HG03460 (cell line): ENCODE data around the gene MYCBPAP.

Source experiments
- ATAC-seq: cut with Tn5 transposase; IDR thresholded peaks from one replicate; pipeline ENCODE4 v1.9.1; 2021; ENCODE audit not compliant: unreplicated experiment

MYCBPAP gene

DNA sequence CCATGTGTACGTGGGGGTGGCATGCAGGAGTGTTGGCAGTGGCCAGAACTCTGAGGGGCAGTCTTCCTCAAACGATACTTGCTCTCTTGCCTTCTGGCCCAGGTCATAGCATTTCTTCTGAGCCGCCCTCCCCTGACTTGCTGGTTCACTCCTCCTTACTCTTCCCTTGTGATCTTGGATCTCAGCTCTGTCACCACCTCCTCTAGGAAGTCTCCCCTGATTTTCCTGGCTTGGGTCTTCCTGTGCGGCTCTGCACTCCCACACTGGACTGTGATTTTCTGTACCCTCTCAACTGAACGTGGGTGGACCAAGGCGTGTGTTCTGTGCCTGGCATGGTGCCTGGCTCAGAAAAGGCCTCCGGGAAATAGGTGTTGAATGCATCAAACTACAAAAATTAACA, 27.2 kb downstream of the MYCBPAP start:
- ATAC-seq: no peak

DNA sequence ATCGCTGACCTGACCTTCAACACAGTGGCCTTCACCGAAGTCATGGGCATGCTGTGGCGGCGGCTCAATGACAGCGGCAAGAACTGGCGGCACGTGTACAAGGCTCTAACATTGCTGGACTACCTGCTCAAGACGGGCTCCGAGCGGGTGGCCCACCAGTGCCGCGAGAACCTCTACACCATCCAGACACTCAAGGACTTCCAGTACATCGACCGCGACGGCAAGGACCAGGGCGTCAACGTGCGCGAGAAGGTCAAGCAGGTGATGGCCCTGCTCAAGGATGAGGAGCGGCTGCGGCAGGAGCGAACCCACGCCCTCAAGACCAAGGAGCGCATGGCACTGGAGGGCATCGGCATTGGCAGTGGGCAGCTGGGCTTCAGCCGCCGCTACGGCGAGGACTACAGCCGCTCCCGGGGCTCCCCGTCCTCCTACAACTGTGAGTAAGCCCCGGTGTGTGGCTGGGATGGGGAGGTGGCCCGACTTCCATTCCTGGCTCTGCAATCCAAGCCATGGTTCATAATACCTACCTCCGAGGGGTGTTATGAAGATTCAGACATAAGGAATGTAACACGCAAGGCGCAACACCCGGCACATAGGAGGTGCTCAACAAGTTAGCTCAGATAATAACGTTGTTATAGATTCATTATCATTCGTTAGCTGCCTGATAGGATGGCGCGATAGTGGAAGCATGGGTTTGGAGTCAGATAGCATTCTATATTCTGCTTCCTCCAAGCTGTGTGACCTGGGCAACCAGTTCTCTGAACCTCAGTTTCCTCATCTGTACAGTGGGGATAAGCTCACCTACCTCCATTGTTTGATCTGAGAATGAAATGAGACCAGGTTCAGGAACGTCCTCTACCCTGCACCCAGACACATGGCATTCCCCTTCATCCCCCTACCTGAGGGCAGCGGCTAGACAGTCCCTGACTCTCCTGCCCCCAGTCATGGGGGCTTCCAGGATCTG, 28.7 kb downstream of the MYCBPAP start:
- no peak for ATAC-seq

DNA sequence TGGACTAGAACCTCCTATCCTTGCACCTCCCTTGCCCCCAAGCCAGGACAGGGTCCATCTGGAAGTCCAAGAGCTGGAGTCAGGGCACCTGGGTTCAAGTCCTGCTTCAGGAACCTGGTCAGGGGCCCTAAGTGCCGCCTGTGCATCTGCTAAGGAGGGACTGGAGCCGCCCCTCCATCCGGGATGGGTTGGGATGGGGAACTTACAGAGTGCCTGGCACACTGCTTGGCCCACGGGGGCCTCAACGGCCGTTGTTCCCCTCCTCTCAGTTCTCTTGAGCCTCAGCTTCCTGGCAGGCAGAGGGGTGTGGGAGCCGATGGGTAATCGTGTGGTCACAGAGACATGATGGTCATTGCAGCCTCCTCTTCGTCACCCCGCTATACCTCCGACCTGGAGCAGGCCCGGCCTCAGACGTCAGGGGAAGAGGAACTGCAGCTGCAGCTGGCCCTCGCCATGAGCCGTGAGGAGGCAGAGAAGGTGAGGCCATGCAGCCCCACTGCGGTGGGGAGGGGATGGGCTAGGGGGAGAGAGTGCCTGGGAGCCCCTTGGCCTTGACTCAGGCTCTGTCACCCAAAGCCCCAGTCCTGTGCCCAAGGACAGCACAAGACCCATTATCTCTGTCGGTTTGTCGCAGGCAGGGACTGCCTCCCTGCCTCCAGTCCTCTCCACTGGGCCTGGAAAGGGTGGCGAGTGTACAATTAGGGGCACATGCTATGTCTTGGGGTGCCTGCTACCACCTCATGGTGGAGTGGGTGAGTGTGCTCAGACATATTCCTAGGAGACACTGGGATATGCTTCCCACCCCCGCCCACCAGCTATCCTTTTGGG, 29.7 kb downstream of the MYCBPAP start:
- no peak for ATAC-seq

DNA sequence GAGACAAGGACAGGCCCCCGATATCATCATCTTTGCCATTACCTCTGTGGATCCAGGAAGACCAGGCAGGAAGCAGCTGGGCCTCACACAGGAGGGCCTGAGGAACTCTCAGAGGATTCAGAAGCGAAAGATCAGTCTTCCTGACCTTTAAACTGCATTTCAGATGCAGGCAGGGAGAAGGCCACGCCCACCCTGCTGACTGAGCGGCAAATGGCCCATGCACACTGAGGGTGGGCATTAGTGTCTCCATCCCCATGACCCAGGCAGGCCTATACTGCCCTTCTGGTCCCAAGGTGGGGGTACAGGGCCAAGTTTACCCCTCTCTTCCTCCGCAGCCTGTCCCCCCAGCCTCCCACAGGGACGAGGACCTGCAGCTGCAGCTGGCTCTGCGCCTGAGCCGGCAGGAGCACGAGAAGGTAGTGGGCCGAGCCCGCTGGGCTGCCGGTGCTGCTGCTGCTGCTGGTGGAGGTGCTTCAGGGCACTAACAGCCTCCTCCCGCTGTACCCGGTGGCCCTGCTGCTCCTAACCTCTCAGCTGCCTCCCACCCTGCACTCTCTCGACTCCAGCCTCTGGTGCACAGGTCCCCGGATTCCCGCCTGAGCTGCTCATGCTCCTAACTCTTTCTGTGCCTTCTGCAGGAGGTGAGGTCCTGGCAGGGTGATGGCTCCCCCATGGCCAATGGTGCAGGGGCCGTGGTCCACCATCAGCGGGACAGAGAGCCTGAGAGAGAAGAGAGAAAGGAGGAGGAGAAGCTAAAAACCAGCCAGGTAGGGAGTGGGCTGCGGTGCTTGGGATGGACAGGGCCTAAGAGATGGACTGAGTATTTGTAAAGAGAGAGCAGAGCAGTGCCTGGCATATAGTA, 30.5 kb downstream of the MYCBPAP start:
- no peak for ATAC-seq

DNA sequence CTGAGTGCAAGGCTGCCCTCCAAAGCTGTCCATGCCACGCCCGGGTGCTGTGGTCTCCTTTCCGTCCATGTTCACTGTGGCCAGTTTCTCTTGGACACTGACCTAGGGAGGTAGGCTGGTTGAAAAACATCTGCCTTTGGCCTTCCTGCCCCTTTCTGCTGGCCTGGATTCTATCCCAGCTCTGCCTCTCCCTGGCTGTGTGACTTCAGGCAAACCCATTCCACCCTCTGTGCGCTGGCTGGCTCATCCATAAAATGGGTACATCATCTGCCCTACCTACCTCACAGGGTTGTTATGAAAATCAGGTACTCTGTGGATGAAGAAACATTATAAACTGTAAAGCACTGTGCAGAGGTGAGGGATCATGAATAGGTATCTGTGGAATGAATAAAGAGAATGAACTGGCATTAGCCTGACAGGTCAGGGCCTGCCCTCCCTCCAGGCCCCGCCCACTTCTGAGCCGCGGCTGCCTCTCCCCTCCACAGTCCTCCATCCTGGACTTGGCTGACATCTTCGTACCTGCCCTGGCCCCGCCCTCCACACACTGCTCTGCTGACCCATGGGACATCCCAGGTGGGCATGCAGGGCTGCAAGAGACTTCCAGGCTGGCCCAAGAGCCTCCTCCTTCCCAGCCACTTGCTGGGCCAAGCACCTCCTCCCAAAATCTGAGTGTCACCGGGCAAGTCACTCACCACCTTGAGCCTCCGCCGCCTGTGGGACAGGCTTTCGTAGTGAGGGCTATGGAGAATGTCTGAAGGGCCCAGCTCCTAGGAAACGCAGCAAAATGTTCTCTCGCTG, 31.7 kb downstream of the MYCBPAP start:
- no peak for ATAC-seq

DNA sequence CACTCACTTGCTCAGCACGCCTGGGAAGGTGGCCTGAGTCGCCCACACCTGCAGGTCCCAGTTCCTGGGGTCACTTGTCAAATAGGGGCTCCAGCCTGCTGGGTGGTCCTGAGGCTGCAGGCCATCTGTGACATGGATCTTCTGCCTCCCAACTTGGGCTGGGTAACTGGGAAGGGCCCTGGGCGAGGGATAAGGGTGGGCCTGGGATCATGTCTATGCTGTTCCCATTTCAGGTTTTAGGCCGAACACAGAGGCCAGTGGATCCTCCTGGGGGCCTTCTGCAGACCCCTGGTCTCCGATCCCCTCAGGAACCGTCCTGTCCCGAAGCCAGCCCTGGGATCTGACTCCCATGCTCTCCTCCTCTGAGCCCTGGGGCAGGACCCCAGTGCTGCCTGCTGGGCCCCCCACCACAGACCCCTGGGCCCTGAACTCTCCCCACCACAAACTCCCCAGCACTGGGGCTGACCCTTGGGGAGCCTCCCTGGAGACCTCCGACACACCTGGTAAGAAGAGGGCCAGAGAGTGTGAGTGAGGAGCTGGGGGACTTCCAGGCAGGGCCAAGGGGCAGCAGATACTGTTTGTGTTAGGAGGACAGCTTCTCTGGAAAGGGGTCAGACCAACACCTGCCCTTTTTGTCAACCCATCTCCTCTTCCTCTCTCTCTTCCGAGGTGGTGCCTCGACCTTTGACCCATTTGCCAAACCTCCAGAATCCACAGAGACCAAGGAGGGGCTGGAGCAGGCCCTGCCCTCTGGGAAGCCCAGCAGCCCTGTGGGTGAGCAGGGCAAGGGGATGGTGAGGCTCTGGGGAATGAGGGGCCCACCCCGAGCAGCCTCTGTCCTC, 32.5 kb downstream of the MYCBPAP start:
- ATAC-seq: no peak

DNA sequence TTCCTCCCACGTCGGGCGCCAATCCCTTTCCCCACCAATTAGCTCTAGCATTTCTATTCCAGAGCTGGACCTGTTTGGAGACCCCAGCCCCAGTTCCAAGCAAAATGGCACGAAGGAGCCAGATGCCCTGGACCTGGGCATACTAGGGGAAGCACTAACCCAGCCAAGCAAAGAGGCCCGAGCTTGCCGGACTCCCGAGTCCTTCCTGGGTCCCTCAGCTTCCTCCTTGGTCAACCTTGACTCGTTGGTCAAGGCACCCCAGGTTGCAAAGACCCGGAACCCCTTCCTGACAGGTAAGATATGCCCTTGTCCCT, 33.1 kb downstream of the MYCBPAP start:
- no peak for ATAC-seq

DNA sequence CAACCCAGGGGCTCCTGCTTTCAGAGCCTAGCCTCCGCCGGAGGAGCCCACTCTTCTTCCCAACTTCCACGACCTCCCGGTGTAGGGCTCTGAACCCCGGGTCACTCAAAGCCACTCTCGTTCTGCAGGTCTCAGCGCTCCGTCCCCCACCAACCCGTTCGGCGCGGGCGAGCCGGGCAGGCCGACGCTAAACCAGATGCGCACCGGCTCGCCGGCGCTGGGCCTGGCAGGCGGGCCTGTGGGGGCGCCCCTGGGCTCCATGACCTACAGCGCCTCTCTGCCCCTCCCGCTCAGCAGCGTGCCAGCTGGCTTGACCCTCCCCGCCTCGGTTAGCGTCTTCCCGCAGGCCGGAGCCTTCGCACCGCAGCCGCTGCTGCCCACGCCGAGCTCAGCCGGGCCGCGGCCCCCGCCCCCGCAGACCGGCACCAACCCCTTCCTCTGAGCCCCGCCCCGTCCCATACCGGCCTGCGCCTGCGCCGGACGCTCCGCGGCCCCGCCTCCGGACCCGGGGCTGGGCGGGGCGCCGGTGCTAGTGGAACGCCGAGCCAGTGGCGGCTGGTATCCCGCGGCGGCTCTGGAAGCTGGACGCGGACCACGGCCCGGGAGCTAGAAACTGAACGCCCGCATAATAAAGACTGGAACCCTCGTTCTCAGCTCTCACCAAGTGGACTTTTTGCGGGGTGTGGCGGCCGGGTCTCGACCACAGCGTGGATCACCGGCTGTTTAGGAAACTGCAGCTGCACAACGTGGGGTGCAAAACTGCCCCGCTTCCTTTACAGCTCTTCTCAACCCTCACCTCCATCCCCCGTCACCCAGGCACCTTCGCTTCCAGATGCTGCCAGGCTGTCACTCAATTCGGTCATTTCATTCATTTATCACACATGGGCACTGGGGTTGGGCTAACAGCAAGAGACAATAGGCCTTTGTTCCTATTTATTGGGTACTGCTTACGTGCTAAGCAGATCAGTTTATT, 33.8 kb downstream of the MYCBPAP start:
- ATAC-seq: peak; percentile 73

DNA sequence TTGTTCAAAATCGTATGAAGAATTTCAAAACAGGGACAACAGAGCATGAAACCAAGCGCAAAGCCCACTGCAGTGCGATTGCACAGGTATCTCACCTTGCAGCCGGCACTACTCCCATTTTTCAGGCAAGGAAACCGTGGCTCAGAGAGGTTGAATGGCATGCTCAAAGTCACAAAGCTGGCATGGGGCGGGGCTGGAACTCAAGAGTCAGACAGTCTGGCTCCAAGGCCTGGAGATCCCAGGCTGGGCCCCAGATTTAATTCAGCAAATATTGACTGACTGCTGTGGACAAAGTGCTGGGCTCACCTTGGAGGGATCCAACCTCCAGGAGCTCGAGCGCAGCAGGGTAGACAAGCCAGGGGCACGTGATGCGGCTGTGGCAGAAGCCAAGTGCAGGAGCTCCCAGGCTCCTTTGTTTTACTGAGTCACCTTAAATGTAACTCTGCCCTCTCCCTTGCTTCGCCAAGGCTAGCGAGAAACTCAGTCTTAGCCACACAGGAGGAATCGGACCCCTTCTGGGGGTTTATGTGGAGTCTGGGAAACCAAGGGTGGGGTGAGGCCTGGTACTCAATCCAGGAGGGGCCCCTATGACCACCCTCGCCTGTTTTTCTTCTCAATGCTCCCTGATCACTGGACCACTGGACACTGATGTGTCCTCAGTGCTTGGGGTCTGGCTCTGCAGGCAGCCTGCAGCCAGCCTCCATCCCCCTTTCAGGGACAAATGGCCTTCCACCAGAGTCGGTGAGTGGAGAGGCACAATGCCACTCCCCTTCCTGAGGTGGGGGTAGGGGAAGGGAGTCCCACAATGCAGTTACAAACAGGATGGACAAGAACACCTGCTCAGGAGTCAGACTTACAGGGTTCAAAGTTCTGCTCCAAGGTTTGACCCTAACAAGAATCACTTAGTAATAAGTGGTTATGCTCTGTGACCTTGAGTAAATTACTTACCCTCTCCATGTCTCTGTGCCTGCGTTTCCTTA, 34.8 kb downstream of the MYCBPAP start:
- no peak for ATAC-seq

DNA sequence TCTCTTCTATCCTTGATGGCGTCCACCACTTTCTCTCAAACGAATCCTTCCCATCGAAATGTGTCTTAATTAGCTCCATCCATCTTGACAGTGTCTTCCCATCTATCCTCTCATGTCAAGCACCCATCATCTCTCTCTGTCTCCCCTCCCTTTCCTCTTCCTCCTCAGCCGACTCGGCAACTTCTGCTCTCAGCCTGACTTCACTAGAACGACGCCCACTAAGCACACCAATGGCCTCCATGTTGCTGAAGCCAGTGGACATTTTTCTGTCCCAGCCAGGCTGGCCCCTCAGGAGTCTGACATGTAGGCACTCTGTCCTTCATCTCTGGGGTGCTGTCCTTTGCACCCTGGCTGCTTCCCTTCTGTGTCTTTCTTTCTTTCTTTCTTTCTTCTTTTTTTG, 36.3 kb downstream of the MYCBPAP start:
- no peak for ATAC-seq

DNA sequence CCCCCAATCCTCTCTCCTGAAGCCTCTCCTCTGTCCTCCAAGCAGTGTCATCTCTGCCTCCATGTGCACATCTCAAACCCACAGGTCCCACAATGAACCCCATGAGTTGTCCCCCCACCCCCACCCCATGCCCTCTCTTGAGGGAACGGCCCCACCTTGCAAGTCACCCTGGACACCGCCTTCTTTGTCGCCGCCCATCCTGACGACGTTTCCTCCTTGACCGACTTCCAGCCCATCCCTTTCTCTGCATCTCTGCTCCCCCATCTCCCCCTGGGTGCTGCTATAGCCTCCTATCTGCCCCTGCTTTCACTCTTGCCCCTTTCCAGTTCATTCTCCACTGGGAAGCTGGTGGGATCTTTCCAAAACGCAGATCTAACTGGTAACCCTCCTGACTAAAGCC, 37.1 kb downstream of the MYCBPAP start:
- ATAC-seq: no peak

DNA sequence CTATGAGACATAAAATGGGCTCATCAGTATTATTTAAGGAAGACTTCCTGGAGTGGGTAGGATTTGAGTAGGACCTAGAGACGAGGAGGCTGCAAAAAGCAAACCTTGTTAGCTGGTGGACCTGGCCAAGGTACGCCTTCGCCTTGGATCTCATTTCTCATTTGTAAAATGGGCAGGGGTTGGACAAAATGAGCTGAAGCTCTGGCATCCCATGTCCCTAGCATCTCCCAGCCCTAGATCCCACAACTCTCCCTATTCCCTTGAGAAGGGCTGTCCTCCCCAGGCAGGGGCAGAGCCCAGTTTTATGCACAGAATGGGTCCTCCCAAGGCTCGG, 38.4 kb downstream of the MYCBPAP start:
- no peak for ATAC-seq

DNA sequence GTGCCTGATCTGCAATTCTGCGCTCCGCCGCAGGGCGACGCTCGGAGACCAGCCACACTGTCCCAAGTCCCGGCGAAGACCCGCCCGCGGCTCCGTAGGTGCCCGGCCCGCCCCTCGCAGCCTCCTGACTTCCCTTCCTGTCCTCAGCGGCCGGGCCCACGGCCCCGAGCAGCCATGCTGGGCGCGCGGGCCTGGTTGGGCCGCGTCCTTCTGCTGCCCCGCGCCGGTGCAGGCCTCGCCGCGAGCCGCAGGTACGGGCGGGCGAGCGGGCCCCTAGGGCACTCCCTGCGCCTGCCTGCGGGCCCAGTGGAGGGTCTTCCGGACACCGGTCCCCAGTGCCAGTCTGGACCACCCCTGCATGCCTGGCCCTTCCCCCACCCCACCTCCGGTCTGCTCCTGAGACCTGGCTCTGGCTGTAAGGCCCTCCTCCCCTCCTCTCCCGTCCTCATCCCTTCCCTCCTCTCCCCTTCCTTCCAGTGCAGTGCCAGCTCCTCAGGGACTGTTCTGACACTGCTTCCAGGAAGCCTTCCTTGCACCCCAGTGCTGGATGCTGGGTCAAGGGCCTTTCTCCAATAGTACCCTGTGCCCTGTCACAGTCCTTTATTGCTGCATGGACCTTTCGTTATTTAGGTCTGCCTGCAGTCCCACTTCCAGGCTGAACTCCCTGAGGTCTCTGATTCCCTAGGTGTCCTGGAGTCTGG, 38.9 kb downstream of the MYCBPAP start, which contains the start of gene SPATA20:
Gene SPATA20, plus strand, starts transcription at position 140 of the 701 bp plus-strand sequence. Its CDS starts 35 bp downstream, at position 175.
- ATAC-seq: peak; percentile 66

DNA sequence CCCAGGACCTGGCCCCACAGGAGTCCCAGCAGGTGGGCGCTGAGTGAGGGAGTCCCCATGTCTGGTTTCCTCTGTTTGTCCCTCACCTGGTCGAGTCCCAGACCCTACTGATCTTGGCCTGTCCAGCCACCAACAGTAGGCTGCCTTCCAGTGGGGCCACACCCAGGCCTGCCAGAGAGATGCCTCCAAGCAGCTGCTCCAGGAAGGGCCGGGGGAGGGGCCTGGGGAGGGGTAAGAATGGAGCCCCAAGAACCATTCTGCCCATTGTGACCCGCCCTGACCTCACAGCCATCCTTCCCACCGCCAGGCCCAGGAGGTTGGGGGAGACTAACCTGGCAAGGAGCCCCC, 39.5 kb downstream of the MYCBPAP start:
- ATAC-seq: no peak

DNA sequence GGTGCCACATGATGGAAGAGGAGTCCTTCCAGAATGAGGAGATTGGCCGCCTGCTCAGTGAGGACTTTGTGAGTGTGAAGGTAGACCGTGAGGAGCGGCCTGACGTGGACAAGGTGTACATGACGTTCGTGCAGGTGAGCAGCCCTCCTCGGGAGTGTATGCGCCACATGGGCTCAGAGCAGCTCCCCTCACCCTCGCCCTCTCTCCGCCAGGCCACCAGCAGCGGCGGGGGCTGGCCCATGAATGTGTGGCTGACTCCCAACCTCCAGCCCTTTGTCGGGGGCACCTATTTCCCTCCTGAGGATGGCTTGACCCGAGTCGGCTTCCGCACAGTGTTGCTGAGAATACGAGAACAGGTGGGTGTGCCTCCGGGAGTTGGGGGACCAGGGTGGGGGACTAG, 40.6 kb downstream of the MYCBPAP start:
- ATAC-seq: no peak

DNA sequence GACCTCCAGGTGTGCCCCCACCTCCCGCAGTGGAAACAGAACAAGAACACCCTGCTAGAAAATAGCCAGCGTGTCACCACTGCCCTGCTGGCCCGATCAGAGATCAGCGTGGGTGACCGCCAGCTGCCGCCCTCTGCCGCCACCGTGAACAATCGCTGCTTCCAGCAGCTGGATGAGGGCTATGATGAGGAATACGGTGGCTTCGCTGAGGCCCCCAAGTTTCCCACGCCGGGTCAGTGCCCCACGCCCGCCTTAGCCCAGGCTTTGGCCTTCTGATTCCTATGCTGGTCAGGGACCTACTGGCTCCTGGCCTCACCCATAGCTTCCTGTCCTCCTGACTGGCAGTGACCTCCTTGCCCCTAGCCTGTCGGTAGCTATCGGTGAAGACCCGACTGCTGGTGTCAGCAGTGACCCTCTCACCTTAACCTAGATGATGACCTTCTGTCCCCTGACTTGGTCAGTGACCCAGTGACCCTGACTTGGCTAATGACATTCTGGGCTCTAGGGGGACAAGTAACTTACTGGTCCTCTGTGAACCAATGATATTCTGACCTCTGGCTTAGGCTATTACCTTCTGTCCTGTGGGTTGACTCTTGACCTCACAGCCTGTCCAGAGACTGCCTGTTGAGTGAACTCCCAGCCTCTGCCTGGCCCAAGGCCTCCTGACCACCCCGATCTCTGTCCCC, 41.2 kb downstream of the MYCBPAP start:
- ATAC-seq: no peak
